Measurements from ENCODE around the gene PSMB5. TPM values are rescaled to one million over a fixed set of nuclear protein-coding genes. Genes with fewer than 3 reads are reported as not detected.
A peak's percentile ranks its signal among the peaks of the same experiment; 100 is the strongest.

The PSMB5 gene
- total and polyA plus RNA-seq, 2 of the 13 experiments (the other 11 are each of a cell fraction or from before 2014, with no cell fraction given) = 705 to 871 TPM

- TF ChIP-seq, protein P1, sequence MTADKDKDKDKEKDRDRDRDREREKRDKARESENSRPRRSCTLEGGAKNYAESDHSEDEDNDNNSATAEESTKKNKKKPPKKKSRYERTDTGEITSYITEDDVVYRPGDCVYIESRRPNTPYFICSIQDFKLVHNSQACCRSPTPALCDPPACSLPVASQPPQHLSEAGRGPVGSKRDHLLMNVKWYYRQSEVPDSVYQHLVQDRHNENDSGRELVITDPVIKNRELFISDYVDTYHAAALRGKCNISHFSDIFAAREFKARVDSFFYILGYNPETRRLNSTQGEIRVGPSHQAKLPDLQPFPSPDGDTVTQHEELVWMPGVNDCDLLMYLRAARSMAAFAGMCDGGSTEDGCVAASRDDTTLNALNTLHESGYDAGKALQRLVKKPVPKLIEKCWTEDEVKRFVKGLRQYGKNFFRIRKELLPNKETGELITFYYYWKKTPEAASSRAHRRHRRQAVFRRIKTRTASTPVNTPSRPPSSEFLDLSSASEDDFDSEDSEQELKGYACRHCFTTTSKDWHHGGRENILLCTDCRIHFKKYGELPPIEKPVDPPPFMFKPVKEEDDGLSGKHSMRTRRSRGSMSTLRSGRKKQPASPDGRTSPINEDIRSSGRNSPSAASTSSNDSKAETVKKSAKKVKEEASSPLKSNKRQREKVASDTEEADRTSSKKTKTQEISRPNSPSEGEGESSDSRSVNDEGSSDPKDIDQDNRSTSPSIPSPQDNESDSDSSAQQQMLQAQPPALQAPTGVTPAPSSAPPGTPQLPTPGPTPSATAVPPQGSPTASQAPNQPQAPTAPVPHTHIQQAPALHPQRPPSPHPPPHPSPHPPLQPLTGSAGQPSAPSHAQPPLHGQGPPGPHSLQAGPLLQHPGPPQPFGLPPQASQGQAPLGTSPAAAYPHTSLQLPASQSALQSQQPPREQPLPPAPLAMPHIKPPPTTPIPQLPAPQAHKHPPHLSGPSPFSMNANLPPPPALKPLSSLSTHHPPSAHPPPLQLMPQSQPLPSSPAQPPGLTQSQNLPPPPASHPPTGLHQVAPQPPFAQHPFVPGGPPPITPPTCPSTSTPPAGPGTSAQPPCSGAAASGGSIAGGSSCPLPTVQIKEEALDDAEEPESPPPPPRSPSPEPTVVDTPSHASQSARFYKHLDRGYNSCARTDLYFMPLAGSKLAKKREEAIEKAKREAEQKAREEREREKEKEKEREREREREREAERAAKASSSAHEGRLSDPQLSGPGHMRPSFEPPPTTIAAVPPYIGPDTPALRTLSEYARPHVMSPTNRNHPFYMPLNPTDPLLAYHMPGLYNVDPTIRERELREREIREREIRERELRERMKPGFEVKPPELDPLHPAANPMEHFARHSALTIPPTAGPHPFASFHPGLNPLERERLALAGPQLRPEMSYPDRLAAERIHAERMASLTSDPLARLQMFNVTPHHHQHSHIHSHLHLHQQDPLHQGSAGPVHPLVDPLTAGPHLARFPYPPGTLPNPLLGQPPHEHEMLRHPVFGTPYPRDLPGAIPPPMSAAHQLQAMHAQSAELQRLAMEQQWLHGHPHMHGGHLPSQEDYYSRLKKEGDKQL (CRISPR knock-in tag; IDR thresholded peaks at IDR 0.05; ENCODE audit: low read depth) = peak; percentile 86
- no peak for TF ChIP-seq PHF20 (CRISPR knock-in tag; IDR thresholded peaks at IDR 0.05)
- TF ChIP-seq ELK4 (CRISPR knock-in tag; IDR thresholded peaks at IDR 0.05; ENCODE audit: borderline replicate concordance) = no peak
- TF ChIP-seq POLR2G (IDR thresholded peaks at IDR 0.05; ENCODE audit: low read depth, low read length) = peak; percentile 45
- TF ChIP-seq ZKSCAN8 (CRISPR knock-in tag; IDR thresholded peaks at IDR 0.05; ENCODE audit: borderline replicate concordance) = peak; percentile 80; the same call in 1 of the 2 replicates
- no peak for TF ChIP-seq ATF1 (CRISPR knock-in tag; IDR thresholded peaks at IDR 0.05)
- TF ChIP-seq NR1H2 (CRISPR knock-in tag; IDR thresholded peaks at IDR 0.05; ENCODE audit: borderline replicate concordance, low read depth) = no peak
- TF ChIP-seq ZNF670 (CRISPR knock-in tag; IDR thresholded peaks at IDR 0.05; ENCODE audit: borderline replicate concordance) = no peak
- peak; percentile 25; the same call in 1 of the 2 replicates for TF ChIP-seq SMC3 (IDR thresholded peaks at IDR 0.05; ENCODE audit: low read length)
- TF ChIP-seq, protein P2, sequence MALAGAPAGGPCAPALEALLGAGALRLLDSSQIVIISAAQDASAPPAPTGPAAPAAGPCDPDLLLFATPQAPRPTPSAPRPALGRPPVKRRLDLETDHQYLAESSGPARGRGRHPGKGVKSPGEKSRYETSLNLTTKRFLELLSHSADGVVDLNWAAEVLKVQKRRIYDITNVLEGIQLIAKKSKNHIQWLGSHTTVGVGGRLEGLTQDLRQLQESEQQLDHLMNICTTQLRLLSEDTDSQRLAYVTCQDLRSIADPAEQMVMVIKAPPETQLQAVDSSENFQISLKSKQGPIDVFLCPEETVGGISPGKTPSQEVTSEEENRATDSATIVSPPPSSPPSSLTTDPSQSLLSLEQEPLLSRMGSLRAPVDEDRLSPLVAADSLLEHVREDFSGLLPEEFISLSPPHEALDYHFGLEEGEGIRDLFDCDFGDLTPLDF (CRISPR knock-in tag; IDR thresholded peaks at IDR 0.05) = no peak
- peak; percentile 50; the same call in 1 of the 2 replicates for TF ChIP-seq SIN3B (IDR thresholded peaks at IDR 0.05; ENCODE audit: low read length)
- TF ChIP-seq, protein P3, sequence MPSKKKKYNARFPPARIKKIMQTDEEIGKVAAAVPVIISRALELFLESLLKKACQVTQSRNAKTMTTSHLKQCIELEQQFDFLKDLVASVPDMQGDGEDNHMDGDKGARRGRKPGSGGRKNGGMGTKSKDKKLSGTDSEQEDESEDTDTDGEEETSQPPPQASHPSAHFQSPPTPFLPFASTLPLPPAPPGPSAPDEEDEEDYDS (CRISPR knock-in tag; IDR thresholded peaks at IDR 0.05) = peak; percentile 49; the same call in 1 of the 2 replicates
- TF ChIP-seq ZNF280B (CRISPR knock-in tag; IDR thresholded peaks at IDR 0.05; ENCODE audit: borderline replicate concordance) = no peak
- TF ChIP-seq, protein P4, sequence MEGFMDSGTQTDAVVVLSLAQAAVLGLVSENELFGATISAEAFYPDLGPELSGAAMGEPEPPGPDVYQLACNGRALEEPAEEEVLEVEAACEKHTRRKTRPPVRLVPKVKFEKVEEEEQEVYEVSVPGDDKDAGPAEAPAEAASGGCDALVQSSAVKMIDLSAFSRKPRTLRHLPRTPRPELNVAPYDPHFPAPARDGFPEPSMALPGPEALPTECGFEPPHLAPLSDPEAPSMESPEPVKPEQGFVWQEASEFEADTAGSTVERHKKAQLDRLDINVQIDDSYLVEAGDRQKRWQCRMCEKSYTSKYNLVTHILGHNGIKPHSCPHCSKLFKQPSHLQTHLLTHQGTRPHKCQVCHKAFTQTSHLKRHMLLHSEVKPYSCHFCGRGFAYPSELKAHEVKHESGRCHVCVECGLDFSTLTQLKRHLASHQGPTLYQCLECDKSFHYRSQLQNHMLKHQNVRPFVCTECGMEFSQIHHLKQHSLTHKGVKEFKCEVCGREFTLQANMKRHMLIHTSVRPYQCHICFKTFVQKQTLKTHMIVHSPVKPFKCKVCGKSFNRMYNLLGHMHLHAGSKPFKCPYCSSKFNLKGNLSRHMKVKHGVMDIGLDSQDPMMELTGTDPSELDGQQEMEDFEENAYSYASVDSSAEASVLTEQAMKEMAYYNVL (CRISPR knock-in tag; IDR thresholded peaks at IDR 0.05; ENCODE audit: borderline replicate concordance) = no peak
- no peak for TF ChIP-seq ZNF674 (CRISPR knock-in tag; IDR thresholded peaks at IDR 0.05; ENCODE audit: low read depth)
- 0 out of 2 replicates have a peak, but pooled peaks have one; percentile 22 for TF ChIP-seq ZFYVE20 (CRISPR knock-in tag; IDR thresholded peaks at IDR 0.05; ENCODE audit: borderline replicate concordance, low read depth)
These were observed 56.8 kb downstream of the PSMB5 start (continued) for GRCh38 chr14:22977684-22978486.
